Putamen (tissue), 1 donor: ENCODE data around the gene HIVEP2.
A peak's percentile ranks its signal among the peaks of the same experiment; 100 is the strongest.

Experiments used
- DNase-seq: peaks from one replicate; pipeline ENCODE4 v3.0.0-alpha.2; 2016; ENCODE audit warnings: low spot score

The HIVEP2 gene

GRCh38 chr6:142738731-142739130 lies 206.2 kb downstream of the HIVEP2 start:
- DNase-seq, result no peak

- no peak for DNase-seq
These were observed 207.0 kb downstream of the HIVEP2 start for GRCh38 chr6:142738035-142738396.

- no peak for DNase-seq
These were observed 207.5 kb downstream of the HIVEP2 start for GRCh38 chr6:142737368-142738034.

GRCh38 chr6:142735204-142735603 lies 209.8 kb downstream of the HIVEP2 start:
- no peak for DNase-seq

GRCh38 chr6:142732790-142733189 lies 212.2 kb downstream of the HIVEP2 start:
- no peak for DNase-seq

- no peak for DNase-seq
These were observed 213.4 kb downstream of the HIVEP2 start for GRCh38 chr6:142731611-142732010.

- no peak for DNase-seq
These were observed 215.4 kb downstream of the HIVEP2 start for GRCh38 chr6:142729618-142730017.

- no peak for DNase-seq
These were observed 216.0 kb downstream of the HIVEP2 start for GRCh38 chr6:142728910-142729481.

- no peak for DNase-seq
These were observed 216.6 kb downstream of the HIVEP2 start for GRCh38 chr6:142728364-142728763.

GRCh38 chr6:142726616-142727015 lies 218.4 kb downstream of the HIVEP2 start:
- DNase-seq, result no peak

- no peak for DNase-seq
These were observed 219.8 kb downstream of the HIVEP2 start for GRCh38 chr6:142725024-142725770.

- no peak for DNase-seq
These were observed 222.1 kb downstream of the HIVEP2 start for GRCh38 chr6:142722841-142723240.

- DNase-seq, result no peak
These were observed 223.0 kb downstream of the HIVEP2 start for GRCh38 chr6:142722012-142722411.

- DNase-seq, result no peak
These were observed 223.6 kb downstream of the HIVEP2 start for GRCh38 chr6:142721215-142721920.

GRCh38 chr6:142718667-142719191 lies 226.2 kb downstream of the HIVEP2 start:
- no peak for DNase-seq

- DNase-seq, result no peak
These were observed 228.9 kb downstream of the HIVEP2 start for GRCh38 chr6:142716097-142716496.

- peak; percentile 68 for DNase-seq
These were observed 229.8 kb downstream of the HIVEP2 start for GRCh38 chr6:142714951-142715785.

GRCh38 chr6:142713959-142714358 lies 231.0 kb downstream of the HIVEP2 start:
- DNase-seq, result no peak

GRCh38 chr6:142712231-142712630 lies 232.7 kb downstream of the HIVEP2 start:
- DNase-seq, result no peak

GRCh38 chr6:142708651-142709050 lies 236.3 kb downstream of the HIVEP2 start:
- no peak for DNase-seq

GRCh38 chr6:142707255-142707654 lies 237.7 kb downstream of the HIVEP2 start:
- DNase-seq, result no peak

- DNase-seq, result no peak
These were observed 238.8 kb downstream of the HIVEP2 start for GRCh38 chr6:142706210-142706609.
